GM21360 (cell line): ENCODE data around the gene IL6R.
"Not testable (repeated sequence)": the region's sequence is repeated elsewhere in the genome, so short reads cannot be mapped to it uniquely, and the experiment has no call there.

ENCODE experiments used
- ATAC-seq: cut with Tn5 transposase; IDR thresholded peaks from one replicate; pipeline ENCODE4 v1.9.1; 2021; ENCODE audit warnings: mild to moderate bottlenecking, moderate library complexity; ENCODE audit not compliant: unreplicated experiment

The IL6R gene

DNA sequence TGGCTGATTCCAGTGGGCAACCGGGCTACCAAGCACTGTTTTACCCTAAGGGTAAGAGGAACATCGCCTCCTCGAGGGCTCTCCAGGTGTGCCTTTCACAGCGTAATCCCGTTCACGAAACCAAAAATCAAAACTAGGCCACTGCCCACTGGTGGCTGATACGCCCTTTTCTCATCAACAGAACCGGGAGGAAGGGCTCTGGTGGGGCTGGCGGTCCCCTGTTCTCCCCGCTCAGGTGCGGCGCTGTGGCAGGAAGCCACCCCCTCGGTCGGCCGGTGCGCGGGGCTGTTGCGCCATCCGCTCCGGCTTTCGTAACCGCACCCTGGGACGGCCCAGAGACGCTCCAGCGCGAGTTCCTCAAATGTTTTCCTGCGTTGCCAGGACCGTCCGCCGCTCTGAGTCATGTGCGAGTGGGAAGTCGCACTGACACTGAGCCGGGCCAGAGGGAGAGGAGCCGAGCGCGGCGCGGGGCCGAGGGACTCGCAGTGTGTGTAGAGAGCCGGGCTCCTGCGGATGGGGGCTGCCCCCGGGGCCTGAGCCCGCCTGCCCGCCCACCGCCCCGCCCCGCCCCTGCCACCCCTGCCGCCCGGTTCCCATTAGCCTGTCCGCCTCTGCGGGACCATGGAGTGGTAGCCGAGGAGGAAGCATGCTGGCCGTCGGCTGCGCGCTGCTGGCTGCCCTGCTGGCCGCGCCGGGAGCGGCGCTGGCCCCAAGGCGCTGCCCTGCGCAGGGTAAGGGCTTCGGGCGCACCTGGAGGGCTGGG lies at the start of gene IL6R:
TSS of gene IL6R (plus strand) at position 360 of the 763 bp plus-strand sequence. CDS start at position 647, 287 bp downstream.
- no peak for ATAC-seq

GRCh38 chr1:154358519-154358918 lies 46.6 kb upstream of the IL6R start:
- ATAC-seq = no peak

GRCh38 chr1:154360288-154360687 lies 44.9 kb upstream of the IL6R start:
- ATAC-seq = no peak

GRCh38 chr1:154360881-154361280 lies 44.3 kb upstream of the IL6R start:
- ATAC-seq = not testable (repeated sequence)

- no peak for ATAC-seq
These were observed 43.8 kb upstream of the IL6R start for GRCh38 chr1:154361357-154361756.

GRCh38 chr1:154371436-154371835 lies 33.7 kb upstream of the IL6R start:
- no peak for ATAC-seq

DNA sequence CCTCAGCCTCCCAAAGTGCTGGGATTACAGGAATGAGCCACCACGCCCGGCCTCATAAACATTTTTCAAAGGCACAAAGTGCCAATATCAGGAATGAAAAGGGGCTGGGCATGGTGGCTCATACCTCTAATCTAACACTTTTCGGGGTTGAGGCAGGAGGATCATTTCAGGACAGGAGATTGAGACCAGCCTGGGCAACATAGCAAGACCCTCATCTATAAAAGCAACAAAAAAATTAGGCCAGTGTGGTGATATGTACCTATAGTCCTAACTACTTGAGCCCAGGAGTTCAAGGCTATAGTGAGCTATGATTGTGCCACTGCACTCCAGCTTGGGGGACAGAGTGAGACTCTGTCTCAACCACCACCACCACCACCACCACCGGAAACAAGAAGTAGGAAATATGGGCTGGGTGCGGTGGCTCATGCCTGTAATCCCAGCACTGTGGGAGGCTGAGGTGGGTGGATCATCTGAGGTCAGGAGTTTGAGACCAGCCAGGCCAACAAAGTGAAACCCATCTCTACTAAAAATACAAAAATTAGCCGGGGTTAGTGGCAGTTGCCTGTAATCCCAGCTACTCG lies 31.3 kb upstream of the IL6R start:
- ATAC-seq = not testable (repeated sequence)

- no peak for ATAC-seq
These were observed 25.8 kb upstream of the IL6R start for GRCh38 chr1:154379301-154379700.

- no peak for ATAC-seq
These were observed 20.3 kb upstream of the IL6R start for GRCh38 chr1:154384650-154385489.

DNA sequence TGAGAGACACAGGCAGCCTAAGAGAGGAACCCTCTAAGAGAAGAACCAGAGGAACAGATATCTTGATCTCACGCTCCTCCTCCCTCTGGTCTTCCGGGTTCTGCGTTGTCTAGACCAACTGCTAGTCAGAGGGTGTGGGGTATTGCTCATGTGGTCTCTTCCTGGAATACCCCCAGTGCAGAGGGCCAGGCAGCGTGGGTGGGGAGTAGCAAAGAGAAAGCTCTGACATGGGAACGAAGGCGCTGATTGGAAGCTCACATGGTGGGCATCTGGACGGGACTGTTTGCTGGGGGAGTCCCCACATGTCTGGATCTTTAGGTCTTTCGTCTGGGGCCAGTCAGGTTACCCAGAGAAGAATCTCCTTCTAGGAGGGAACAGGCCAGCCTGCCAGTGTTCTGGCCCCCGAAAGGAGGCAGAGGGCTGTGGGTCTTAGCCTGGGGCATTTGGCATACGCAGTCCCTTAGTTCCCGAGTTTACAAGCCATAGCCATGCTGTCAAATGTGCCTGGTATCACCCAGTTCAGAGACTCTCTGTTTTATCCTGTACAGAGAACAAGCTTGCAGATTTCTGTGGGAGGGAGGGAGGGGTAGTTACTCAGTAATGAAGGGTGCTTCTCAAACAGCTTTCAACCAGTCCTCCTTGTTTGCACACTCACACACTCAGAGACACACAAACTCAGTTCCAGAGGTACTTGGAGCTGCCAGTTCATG lies 18.3 kb upstream of the IL6R start:
- ATAC-seq = peak; percentile 77

- no peak for ATAC-seq
These were observed 13.9 kb upstream of the IL6R start for GRCh38 chr1:154391086-154391770.

GRCh38 chr1:154398141-154398540 lies 7.0 kb upstream of the IL6R start:
- no peak for ATAC-seq

DNA sequence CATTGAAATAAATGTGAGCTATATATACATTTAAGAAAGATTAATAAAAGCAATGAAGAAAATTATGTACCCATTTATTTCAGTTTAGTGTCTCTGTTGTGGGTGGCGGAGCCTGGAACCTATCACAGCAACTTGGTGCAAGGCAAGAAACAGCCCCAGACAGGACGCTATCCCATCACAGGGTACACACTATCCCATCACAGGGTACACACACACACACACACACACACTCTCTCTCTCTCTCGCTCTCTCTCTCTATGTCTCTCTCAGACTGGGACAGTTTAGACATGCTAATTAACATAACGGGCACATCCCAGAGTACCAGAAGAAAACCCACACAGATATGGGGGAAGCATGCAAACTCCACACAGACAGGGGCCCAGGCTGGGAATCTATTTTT lies 6.5 kb upstream of the IL6R start:
- no peak for ATAC-seq

DNA sequence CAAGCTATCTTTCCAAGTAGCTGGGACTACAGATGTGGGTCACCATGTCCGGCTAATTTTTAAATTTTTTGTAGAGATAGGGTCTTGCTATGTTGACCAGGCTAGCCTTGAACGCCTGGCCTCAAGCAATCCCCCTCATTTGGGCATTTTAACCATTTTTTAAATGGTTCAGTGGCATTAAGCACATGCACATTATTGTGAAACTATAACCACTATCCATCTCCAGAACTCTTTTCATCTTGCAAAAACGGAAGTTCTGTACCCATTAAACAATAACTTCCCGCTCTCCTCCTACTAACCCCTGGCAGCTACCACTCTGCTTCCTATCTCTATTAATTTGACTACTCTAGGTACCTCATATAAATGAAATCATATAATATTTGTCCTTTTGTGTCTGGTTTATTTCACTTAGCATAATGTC lies 4.8 kb upstream of the IL6R start:
- no peak for ATAC-seq

DNA sequence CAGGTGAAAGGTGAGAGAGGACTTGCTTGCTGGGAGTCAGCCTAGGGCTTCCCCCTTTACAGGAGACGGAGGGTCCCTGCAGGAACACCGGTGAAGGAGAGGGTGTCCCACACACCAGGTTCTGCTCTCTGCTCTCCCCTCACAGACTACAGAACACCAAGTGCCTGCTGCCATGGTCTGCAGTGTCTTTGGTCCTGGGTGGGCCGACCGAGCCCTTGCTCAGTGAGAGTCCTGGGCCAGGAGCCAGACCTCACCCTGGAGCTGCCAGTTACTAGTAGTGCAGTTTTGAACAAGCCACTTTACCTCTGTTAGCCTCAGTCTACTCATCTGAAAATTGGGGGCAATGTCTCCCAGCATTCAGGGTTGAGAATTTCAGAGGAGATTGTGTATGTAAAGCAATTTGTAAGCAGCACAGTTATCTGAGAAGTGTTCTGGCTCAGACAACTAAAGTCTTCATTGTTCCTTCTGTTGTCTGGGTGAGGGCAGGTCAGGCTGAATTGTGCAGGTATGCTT lies 2.7 kb upstream of the IL6R start:
- ATAC-seq = no peak

GRCh38 chr1:154403261-154403943 lies 1.7 kb upstream of the IL6R start:
- no peak for ATAC-seq

DNA sequence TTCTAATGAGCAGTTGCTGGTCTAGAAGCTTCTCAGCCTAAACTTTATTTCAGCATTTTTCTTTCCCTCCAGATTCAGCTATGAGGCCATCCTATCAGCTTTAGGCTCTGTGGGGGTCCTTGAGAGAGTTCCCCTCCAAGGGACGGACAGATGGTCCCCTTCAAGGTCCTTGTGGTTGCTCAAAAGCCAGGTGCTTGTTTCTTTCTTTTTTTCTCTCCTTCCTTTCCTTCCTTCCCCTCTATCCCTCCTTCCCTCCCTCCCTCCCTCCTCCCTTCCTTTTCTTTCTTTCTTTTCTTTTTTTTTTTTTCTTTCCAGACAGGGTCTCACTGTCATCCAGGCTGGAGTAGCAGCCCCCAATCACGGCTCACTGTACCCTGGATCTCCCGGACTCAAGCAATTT lies 1.2 kb upstream of the IL6R start:
- no peak for ATAC-seq

DNA sequence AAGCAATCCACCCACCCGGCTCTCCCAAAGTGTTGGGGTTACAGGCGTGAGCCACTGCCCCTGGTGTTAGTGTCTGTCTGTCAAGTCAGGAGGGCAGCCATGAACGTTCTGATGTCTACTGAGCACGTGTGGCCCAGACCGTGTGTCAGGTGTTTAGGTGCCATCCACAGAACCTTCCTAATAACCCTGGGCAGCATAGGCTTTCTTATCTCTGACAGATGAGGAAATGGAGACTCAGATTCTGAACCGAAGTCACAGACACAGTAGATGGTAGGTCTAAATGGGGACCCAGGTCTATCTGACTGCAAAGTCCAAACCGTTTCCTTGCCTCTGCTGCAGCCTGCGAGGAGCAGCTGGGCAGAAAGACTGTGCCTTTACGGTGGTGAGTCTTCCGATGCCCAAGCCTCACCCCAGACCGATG lies 622 bp upstream of the IL6R start:
- ATAC-seq = no peak

GRCh38 chr1:154405747-154406571 lies 816 bp downstream of the IL6R start:
- no peak for ATAC-seq
